Stimulated activated CD4-positive, alpha-beta T cell treated with anti-CD3 and anti-CD28 coated beads, Interleukin-4, amount 100 ng/mL, for 4 hours (primary cell): ENCODE measurements around the gene MRPS6.

Experiments used
- DNase-seq, 2 experiments: peaks; one replicate each; pipeline ENCODE4 v3.0.0-alpha.2; 2020

Gene MRPS6

GRCh38 chr21:34183331-34183928 is 110.1 kb downstream of the MRPS6 start:
- no peak for DNase-seq

GRCh38 chr21:34184232-34184631 is 110.9 kb downstream of the MRPS6 start:
- no peak for DNase-seq

- no peak for DNase-seq
Observed at GRCh38 chr21:34185026-34185750, 111.8 kb downstream of the MRPS6 start.

GRCh38 chr21:34186109-34186719 is 112.8 kb downstream of the MRPS6 start:
- DNase-seq, result no peak

GRCh38 chr21:34187935-34188334 is 114.6 kb downstream of the MRPS6 start:
- DNase-seq, result no peak

- DNase-seq, result no peak
Observed at GRCh38 chr21:34189506-34189905, 116.1 kb downstream of the MRPS6 start.

GRCh38 chr21:34190576-34191321 is 117.4 kb downstream of the MRPS6 start:
- DNase-seq, result no peak

GRCh38 chr21:34191876-34192275 is 118.5 kb downstream of the MRPS6 start:
- DNase-seq, result no peak
